CD4-positive, alpha-beta T cell treated with Interleukin-21 for 1 hour (primary cell): ENCODE results near the gene DUS3L.

ENCODE experiments used
- DNase-seq: peaks from one replicate; pipeline ENCODE4 v3.0.0-alpha.2; 2020

DUS3L gene

GRCh38 chr19:5821521-5822180 lies 30.7 kb upstream of the DUS3L start:
- DNase-seq: no peak

- no peak for DNase-seq
Observed at GRCh38 chr19:5820785-5821184, 29.8 kb upstream of the DUS3L start.

DNA sequence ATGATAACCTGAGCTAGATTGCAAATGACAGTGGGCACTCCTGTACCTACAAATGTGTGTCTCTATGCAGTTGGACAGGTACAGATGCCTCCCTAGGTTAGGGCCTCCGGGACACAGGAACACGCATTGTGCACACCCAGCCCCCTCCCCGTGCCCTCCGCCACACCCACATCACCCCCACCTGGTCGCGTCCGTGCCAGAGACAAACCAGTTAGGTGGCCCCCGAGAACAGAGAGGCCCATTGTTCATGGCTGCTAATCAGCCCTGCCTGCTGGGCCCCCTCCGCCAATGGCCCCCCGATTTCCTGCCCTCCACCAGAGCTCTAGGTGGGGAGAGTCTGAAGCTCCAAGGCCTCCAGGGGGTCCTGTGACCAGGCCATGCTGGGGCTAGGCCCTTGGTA lies 27.6 kb upstream of the DUS3L start:
- DNase-seq: no peak

- no peak for DNase-seq
Observed at GRCh38 chr19:5817218-5817617, 26.3 kb upstream of the DUS3L start.

DNA sequence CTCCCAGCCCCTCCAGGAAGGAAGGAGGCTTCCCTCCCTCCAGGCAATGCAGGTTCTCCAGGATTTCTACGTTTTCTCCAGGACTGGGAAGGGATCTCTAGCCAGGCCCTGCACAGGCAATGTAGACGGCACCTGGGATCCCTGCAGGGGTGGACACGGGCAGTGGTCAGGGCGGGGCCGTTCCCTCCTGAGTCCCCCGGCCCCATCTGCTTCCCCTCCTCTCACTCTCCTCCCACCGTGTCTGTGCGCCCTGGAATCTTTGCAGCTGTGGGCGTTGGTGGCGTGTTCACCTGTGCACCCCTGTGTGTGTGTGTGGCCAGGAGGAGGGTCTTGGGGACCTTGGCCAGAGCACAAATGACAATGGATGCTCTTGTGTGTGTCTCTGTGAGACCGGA lies 23.9 kb upstream of the DUS3L start:
- DNase-seq: no peak

DNA sequence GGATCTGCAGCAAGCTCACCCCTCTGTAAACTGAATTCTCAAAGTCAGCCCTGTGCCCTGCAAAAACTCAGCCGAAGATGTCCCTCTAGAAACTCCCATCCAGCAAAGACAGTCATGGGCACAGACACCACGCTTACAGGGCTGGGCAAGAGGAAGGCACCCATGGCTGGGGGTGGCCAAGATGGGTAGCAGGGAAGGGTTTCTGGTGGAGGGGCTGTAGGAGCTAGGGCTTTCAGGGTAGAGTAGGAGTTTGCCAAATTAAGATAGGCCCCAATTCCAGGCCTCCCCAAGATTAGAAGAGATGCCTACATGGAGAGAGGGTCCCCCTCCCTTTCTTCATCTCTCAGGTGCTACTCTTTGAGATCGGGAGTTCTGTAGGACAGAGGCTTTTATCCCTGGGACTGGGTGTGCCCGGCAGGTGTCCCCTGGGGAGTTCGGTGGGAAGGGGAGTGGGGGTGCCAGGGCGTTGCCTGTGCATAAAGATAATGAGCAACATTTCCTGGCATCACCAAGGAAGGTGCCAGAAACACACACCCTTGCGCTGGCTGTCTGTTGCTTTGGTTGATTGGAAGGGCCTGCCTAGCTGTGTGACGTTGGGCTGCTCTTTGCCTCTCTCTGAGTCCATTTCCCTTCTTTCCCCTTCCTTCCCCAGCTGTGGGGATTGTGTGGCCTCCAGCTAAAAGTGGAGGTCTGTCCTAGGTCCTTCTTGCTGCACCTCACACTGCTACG lies 23.3 kb upstream of the DUS3L start:
- DNase-seq: no peak

DNA sequence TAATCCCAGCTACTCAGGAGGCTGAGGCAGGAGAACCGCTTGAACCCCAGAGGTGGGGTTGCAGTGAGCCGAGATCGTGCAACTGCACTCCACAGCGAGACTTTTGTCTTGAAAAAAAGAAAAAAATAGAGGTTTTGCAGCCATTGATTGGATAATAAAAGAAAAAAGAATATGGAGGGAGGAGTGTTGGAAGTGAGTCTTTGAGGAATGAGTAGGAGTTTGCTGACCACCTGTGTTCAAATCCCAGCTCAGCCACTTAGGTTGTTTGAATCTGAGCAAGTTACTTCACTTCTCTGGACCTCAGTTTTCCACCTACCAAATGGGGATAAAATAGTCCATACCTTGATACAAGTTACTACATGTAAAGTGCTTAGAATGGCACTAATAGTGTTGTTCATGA lies 20.2 kb upstream of the DUS3L start:
- DNase-seq: no peak

GRCh38 chr19:5809469-5809868 lies 18.5 kb upstream of the DUS3L start:
- DNase-seq: no peak

GRCh38 chr19:5809053-5809452 lies 18.1 kb upstream of the DUS3L start:
- no peak for DNase-seq

DNA sequence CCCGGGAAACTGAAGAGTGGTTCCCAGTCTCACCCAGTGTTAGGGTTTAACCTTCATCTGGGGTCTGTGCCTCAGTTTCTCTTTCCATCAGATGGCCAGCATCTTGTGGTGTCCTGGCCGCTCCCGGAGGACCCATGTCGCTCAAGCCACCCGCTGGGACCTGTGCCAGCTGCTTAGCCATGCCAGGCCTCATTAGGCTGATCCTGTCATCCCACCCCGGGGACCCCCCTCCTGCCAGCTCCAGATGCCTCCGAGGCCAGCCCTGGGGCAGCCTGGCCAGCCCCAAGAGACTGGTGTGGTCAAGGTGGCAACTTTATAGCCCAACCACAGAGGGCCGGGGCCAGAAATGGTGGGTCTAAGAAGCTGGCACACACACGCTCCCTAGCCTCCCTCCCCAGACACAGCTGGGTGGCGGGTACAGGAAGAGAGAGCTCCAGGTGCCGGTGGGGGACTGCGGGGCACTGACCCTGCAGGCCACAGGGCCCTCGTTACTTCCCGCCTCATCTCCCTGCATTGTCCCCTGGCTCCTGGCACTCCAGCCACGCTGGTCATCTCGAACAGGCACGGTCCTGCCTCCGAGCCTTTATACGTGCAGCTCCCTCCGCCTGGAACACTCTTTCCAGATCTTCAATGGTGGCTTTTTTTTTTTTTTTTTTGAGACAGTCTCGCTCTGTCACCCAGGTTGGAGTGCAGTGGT lies 17.3 kb upstream of the DUS3L start:
- no peak for DNase-seq

DNA sequence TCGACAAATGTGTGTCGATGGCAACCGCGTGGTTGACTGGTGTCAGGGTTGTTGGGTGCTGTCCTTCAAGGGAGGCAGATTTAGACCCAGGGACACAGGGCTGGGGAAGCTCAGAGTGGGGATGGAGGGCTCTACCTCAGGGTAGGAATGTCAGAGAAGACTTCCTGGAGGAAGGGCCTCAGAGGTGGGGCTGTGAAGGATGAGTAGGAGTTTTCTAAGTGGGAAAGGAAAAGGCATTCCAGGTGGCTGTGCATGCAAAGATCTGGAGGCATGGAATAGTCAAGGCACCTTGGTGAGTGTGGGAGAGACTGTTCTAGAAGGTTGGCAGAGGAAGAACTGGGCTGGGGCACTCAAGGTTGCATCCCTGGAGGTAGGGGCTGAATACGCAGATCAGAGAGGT lies 15.9 kb upstream of the DUS3L start:
- no peak for DNase-seq

DNA sequence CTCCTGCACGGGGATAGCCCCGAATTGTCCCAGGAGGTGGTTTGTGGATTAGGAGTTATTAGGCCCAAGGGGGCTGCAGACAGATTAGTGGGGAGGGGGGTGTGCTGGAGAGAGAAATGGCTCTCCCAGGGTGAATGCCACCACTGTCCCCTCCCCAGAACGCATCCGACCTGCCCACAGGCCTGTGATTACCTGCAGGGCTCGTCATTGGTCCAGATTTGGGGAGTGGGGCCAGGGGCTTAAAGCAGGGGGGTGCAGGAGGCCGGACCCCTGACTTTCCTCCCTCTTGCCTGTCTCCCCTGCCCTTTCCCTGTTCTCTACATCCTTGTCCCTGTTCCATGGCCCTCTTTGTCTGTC lies 15.1 kb upstream of the DUS3L start:
- no peak for DNase-seq

DNA sequence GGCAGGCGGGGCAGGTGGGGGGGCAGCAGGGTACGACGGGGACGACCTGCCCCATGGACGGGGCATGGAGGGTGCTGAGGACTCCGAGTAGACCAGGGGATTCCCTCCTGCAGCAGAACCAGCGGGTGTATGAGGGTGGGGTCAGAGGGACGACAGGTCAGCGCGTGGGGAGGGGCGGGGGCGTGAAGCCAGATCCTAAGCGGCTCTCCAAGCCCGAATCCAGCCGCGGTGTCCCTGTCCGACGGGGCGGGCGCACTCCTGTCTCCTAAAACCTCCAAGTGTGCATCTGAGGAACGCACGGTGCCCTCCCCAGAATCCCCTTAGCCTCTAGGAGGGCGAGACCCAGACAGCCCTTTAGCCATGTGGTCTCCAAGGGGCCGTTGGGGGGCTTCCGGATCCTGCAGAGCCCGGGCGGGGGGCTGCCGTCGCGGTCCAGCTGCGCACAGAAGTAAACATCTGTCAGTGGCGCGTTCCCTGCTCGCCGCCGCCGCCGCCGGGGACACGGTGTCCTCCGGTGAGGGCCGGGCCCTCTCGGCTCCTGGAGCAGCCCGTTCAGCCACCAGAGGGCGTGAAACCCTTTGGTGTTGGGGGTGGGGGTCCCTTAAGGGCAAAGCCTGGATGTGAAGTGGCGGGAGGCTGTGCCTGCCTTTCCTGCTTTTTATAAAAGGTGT lies 14.6 kb upstream of the DUS3L start:
- DNase-seq: peak; percentile 60

- DNase-seq: peak; percentile 55
Observed at GRCh38 chr19:5804516-5805461, 13.8 kb upstream of the DUS3L start, which contains the start of gene NRTN. Gene NRTN (plus strand): TSS chr19:5805067. CDS start chr19:5824166, 19,099 bp downstream.

GRCh38 chr19:5803752-5804515 lies 13.0 kb upstream of the DUS3L start:
- DNase-seq: peak; percentile 93

DNA sequence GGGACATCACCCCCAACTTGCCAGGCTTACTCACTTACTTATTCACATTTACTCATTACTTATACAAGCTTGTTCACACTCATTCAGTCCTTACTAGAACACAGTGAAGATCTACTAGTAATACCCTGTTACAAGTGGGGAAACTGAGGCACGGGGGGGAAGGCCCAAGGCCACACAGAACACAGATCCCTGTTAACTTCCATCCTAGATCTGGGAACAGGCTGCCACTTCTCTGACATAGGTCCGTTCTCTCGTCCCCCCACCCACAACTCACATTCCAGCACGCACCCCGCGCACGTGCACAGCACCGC lies 12.4 kb upstream of the DUS3L start:
- DNase-seq: no peak

DNA sequence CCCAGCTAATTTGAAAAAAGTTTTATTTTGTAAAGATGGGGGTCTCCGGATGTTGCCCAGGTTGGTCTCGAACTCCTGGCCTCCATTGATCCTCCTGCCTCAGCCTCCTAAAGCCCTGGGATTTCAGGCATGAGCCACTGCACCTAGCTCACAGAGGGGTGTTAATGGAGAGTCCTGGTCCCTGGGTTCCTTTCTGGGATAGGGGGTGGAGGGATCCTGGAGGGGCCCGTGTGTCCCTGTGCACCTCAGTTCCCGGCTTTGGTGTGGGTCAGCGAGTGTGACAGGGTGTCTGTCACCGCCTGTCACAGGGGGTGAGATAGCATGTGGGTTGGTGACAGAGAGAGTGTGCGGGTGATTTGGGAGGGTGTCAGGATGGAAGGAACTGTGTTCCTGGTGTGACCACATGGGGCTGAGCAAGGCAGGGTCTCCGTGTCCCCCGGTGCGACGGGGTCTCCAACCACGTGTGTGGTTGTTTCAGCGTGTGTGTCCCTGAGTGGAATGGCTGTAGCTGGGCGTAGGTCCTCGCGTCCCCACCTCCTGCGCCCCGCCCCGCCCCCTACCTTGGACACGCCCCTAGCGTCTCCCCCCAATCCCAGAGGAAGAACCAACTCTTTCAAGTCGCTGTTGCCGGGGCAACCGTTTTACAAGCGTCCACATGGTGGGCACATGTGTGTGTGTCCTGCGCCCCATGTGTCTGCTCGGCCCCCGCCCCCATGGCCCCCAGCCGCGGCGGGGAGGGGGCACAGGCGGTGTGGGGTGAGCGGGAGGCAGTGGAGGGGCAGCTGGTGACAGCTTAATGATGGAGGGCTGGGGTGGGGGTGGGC lies 11.0 kb upstream of the DUS3L start:
- DNase-seq: peak; percentile 13

GRCh38 chr19:5800361-5801270 lies 9.7 kb upstream of the DUS3L start:
- DNase-seq: no peak
